AG10803 (cell line): ENCODE results near the gene ZNF687.
A peak's percentile ranks its signal among the peaks of the same experiment; 100 is the strongest.

Experiments
- DNase-seq: peaks from one replicate; pipeline ENCODE4 v3.0.0; 2010; ENCODE audit warnings: low read depth
- H3K4me3 ChIP-seq: 2 replicates; pipeline ENCODE4 v1.5.1; 2011; ENCODE audit warnings: mild to moderate bottlenecking, low read length, control low read depth
- CTCF ChIP-seq: conservative IDR thresholded peaks from 2 replicates; pipeline ENCODE4 v1.5.1; 2011; ENCODE audit warnings: mild to moderate bottlenecking, low read length, control low read depth, inconsistent platforms

Gene ZNF687

GRCh38 chr1:151284013-151284577 is 2.0 kb downstream of the ZNF687 start:
- DNase-seq = no peak
- peak overlapping the region; percentile 90 for H3K4me3 ChIP-seq
- no peak for TF ChIP-seq CTCF

- no peak for DNase-seq
- H3K4me3 ChIP-seq = no peak overlapping the region
- no peak for TF ChIP-seq CTCF
These were observed 4.7 kb downstream of the ZNF687 start for GRCh38 chr1:151286619-151287340.

- no peak for TF ChIP-seq CTCF
- DNase-seq = no peak
- H3K4me3 ChIP-seq = no peak overlapping the region
These were observed 5.2 kb downstream of the ZNF687 start for GRCh38 chr1:151287341-151287699.

GRCh38 chr1:151287767-151288500 is 5.8 kb downstream of the ZNF687 start:
- TF ChIP-seq CTCF = no peak
- DNase-seq = no peak
- H3K4me3 ChIP-seq = no peak overlapping the region

- DNase-seq = no peak
- no peak overlapping the region for H3K4me3 ChIP-seq
- no peak for TF ChIP-seq CTCF
These were observed 6.4 kb downstream of the ZNF687 start for GRCh38 chr1:151288502-151288901.

- H3K4me3 ChIP-seq = no peak overlapping the region
- TF ChIP-seq CTCF = no peak
- no peak for DNase-seq
These were observed 7.2 kb downstream of the ZNF687 start for GRCh38 chr1:151289080-151289935.
